DND-41 (cell line): ENCODE data around the gene DDX28.
"Not testable (repeated sequence)": the region's sequence is repeated elsewhere in the genome, so short reads cannot be mapped to it uniquely, and the experiment has no call there.

Source experiments
- ATAC-seq: fragments of 200-7000 bp; cut with Tn5 transposase; 3 replicates; pipeline ENCODE4 v1.9.1; 2021; ENCODE audit warnings: low read depth; ENCODE audit not compliant: insufficient read depth
- DNase-seq: peaks from one replicate; pipeline ENCODE4 v3.0.0-alpha.2; 2020
- H2AFZ ChIP-seq: 2 replicates; pipeline ENCODE4 v1.6.0; 2012; ENCODE audit warnings: low read depth, low read length
- H3K27ac ChIP-seq: 2 replicates; pipeline ENCODE4 v1.5.1; 2012; ENCODE audit warnings: low read length, inconsistent platforms
- H3K27me3 ChIP-seq: fragments of 200-600 bp; sonication (generic); 2 replicates; pipeline ENCODE4 v1.6.0; 2012; ENCODE audit warnings: low read length, mild to moderate bottlenecking, inconsistent platforms; ENCODE audit not compliant: insufficient read depth, poor library complexity
- H3K36me3 ChIP-seq: 2 replicates; pipeline ENCODE4 v1.5.1; 2012; ENCODE audit warnings: low read length, inconsistent platforms; ENCODE audit not compliant: insufficient read depth
- H3K4me1 ChIP-seq: 2 replicates; pipeline ENCODE4 v1.5.1; 2012; ENCODE audit warnings: mild to moderate bottlenecking, low read length; ENCODE audit not compliant: insufficient read depth
- H3K4me2 ChIP-seq: 2 replicates; pipeline ENCODE4 v1.6.0; 2012; ENCODE audit warnings: mild to moderate bottlenecking, moderate library complexity, low read length, inconsistent platforms; ENCODE audit not compliant: insufficient read depth
- H3K4me3 ChIP-seq, 2 experiments: fragments of 200-600 bp in 1 of 2; shearing (Covaris generic) in 1 of 2; 2 replicates each; pipeline ENCODE4 v1.5.1; 2012 to 2016; ENCODE audit warnings: inconsistent platforms in 2 of 2, low read length in 2 of 2, mild to moderate bottlenecking in 2 of 2, low read depth in 1 of 2, moderate library complexity in 1 of 2
- H3K79me2 ChIP-seq: 2 replicates; pipeline ENCODE4 v1.6.0; 2012; ENCODE audit warnings: low read length, inconsistent platforms; ENCODE audit not compliant: insufficient read depth
- H3K9ac ChIP-seq: 2 replicates; pipeline ENCODE4 v1.6.0; 2012; ENCODE audit warnings: low read depth, mild to moderate bottlenecking, inconsistent platforms, low read length, moderate library complexity
- H3K9me3 ChIP-seq: 2 replicates; pipeline ENCODE4 v1.5.1; 2012; ENCODE audit warnings: low read length, moderate library complexity, mild to moderate bottlenecking, inconsistent platforms; ENCODE audit not compliant: insufficient read depth, severe bottlenecking
- H4K20me1 ChIP-seq: 2 replicates; pipeline ENCODE4 v1.6.0; 2012; ENCODE audit warnings: low read length; ENCODE audit not compliant: insufficient read depth
- EZH2 ChIP-seq: IDR thresholded peaks from 3 replicates; pipeline ENCODE4 v1.6.1; 2012; ENCODE audit warnings: borderline replicate concordance, low read depth, mild to moderate bottlenecking, moderate library complexity, low read length, inconsistent platforms; ENCODE audit not compliant: severe bottlenecking
- TF ChIP-seq, protein P1 (sequence below): IDR thresholded peaks from 2 replicates; pipeline ENCODE4 v1.5.1; 2012; ENCODE audit warnings: borderline replicate concordance, low read length, moderate library complexity, mild to moderate bottlenecking; ENCODE audit not compliant: poor library complexity, severe bottlenecking; ENCODE audit errors: extremely low read depth

Gene DDX28

DNA sequence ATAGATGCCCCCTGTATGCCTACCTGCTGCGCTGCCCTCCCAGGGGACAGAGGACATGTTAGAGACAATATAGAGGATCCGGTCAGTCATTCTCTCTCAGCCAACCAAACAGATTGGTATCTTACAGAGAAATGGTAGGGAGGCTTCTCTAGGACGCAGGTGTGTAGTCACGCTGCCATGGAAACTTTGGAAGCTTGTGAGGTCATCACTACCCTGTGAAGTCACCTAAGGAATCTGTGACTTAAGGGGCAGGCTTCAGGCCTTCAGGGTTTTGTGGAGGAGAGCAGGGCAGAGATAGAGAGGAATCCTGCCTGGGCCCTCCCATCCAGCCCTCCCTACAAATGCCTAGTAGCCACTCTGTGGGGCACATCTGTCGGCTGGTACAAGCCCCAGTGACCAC, 7.4 kb downstream of the DDX28 start, which contains the start of gene DPEP2NB:
Gene DPEP2NB, minus strand, starts transcription at position 231 of the 400 bp plus-strand sequence. Its CDS starts 141 bp downstream, at position 90.
- no peak for DNase-seq
- Histone ChIP-seq H3K79me2 (no peaks in the 10 kb centered on the region), H4K20me1 (no peaks in the 10 kb centered on the region), H3K4me2 (no peak within 1 kb of the TSS), H3K27me3 (no peaks in the 10 kb centered on the region), H3K27ac (no peak within 1 kb of the TSS), H3K36me3 (no peaks in the 10 kb centered on the region), H3K4me3 (no peak within 1 kb of the TSS), H3K9ac (no peak within 1 kb of the TSS), H3K9me3 (no peaks in the 10 kb centered on the region), H3K4me1 (no peaks in the 10 kb centered on the region), H2AFZ (no peak within 1 kb of the TSS)
- ATAC-seq: no peak
- TF ChIP-seq, protein P1, sequence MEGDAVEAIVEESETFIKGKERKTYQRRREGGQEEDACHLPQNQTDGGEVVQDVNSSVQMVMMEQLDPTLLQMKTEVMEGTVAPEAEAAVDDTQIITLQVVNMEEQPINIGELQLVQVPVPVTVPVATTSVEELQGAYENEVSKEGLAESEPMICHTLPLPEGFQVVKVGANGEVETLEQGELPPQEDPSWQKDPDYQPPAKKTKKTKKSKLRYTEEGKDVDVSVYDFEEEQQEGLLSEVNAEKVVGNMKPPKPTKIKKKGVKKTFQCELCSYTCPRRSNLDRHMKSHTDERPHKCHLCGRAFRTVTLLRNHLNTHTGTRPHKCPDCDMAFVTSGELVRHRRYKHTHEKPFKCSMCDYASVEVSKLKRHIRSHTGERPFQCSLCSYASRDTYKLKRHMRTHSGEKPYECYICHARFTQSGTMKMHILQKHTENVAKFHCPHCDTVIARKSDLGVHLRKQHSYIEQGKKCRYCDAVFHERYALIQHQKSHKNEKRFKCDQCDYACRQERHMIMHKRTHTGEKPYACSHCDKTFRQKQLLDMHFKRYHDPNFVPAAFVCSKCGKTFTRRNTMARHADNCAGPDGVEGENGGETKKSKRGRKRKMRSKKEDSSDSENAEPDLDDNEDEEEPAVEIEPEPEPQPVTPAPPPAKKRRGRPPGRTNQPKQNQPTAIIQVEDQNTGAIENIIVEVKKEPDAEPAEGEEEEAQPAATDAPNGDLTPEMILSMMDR: no peak
- TF ChIP-seq EZH2: no peak

DNA sequence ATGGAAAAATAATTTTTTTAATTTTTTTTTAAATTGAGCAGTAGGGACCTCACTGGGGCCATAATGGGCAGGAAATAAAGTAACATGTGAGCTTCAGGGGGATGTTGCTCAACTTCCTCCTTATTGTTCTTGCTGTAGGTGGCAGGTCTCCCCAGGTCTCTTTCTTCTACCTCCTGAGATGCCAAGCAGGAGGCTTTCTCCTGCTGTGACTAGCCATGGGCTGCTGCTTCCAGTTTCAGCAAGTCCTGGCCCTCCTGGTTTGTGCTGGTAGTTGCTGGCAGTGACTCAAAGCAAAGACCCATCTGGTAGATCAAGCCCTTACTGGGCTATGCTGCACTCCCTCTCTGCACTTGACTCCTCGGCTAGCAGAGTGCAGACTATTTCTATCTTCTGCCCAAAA, 9.6 kb downstream of the DDX28 start:
- H3K4me3 ChIP-seq: no peak overlapping the region
- no peak overlapping the region for H2AFZ ChIP-seq
- no peaks in the 10 kb centered on the region for H3K36me3 ChIP-seq
- no peaks in the 10 kb centered on the region for H3K4me1 ChIP-seq
- no peak overlapping the region for H3K9ac ChIP-seq
- H3K27ac ChIP-seq: no peak overlapping the region
- no peak for ATAC-seq
- TF ChIP-seq EZH2: no peak
- TF ChIP-seq, protein P1: no peak
- H3K79me2 ChIP-seq: no peaks in the 10 kb centered on the region
- no peaks in the 10 kb centered on the region for H3K27me3 ChIP-seq
- H4K20me1 ChIP-seq: no peaks in the 10 kb centered on the region
- H3K4me2 ChIP-seq: no peak overlapping the region
- no peaks in the 10 kb centered on the region for H3K9me3 ChIP-seq
- DNase-seq: no peak

DNA sequence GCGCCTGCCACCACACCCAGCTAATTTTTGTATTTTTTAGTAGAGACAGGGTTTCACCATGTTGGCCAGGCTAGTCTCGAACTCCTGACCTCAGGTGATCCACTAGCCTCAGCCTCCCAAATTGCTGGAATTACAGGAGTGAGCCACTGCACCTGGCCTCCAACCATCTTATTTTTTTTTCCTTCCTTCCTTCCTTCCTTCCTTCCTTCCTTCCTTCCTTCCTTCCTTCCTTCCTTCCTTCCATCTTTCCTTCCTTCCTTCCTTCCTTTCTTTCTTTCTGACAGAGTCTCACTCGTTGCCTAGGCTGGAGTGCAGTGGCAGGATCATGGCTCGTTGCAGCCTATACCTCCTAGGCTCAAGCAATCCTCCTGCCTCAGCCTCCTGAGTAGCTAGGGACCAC, 13.2 kb downstream of the DDX28 start:
- ATAC-seq, H3K27me3 ChIP-seq, H3K4me1 ChIP-seq, H3K79me2 ChIP-seq, H3K4me3 ChIP-seq, DNase-seq, H3K9ac ChIP-seq, H2AFZ ChIP-seq, H4K20me1 ChIP-seq, H3K36me3 ChIP-seq, H3K4me2 ChIP-seq, H3K27ac ChIP-seq, H3K9me3 ChIP-seq: not testable (repeated sequence)

DNA sequence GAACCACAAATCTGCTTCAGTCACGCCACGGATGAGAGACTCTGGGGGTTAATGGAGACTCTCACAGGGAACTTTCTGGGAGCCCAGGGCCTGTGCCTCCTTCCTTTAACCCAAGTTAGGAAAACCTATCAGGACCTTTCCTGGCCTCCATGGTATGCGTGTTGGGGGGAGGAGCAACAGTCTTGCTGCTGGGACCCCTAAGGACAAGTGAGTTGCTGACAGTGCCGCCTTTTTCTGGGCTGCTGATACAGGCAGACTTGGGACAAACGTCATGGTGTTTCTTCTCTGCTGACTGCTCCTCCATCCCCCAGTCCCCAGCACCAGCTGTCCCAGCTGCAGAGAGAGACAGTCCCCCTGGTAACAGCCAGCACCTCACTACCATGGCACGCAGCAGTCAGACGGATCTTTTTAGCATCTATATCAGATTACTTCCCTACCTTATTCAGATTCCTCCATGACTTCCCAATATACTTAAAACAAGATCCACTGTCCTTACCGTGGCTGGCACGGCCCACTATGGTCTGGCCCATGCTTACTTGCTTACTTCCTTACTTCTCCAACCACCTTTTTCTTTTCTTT, 13.8 kb downstream of the DDX28 start:
- H3K4me2 ChIP-seq: no peak overlapping the region
- no peaks in the 10 kb centered on the region for H3K27me3 ChIP-seq
- no peaks in the 10 kb centered on the region for H3K36me3 ChIP-seq
- no peak overlapping the region for H2AFZ ChIP-seq
- no peaks in the 10 kb centered on the region for H4K20me1 ChIP-seq
- no peak overlapping the region for H3K4me3 ChIP-seq
- no peaks in the 10 kb centered on the region for H3K4me1 ChIP-seq
- H3K27ac ChIP-seq: no peak overlapping the region
- ATAC-seq: no peak
- no peak for TF ChIP-seq EZH2
- TF ChIP-seq, protein P1: no peak
- H3K9ac ChIP-seq: no peak overlapping the region
- no peaks in the 10 kb centered on the region for H3K79me2 ChIP-seq
- H3K9me3 ChIP-seq: no peaks in the 10 kb centered on the region
- DNase-seq: no peak
